GM21367 (cell line): ENCODE measurements around the gene HIPK2.
"Not testable (repeated sequence)": the region's sequence is repeated elsewhere in the genome, so short reads cannot be mapped to it uniquely, and the experiment has no call there.

ENCODE experiments used
- ATAC-seq: cut with Tn5 transposase; IDR thresholded peaks from one replicate; pipeline ENCODE4 v1.9.1; 2021; ENCODE audit not compliant: unreplicated experiment

The HIPK2 gene

DNA sequence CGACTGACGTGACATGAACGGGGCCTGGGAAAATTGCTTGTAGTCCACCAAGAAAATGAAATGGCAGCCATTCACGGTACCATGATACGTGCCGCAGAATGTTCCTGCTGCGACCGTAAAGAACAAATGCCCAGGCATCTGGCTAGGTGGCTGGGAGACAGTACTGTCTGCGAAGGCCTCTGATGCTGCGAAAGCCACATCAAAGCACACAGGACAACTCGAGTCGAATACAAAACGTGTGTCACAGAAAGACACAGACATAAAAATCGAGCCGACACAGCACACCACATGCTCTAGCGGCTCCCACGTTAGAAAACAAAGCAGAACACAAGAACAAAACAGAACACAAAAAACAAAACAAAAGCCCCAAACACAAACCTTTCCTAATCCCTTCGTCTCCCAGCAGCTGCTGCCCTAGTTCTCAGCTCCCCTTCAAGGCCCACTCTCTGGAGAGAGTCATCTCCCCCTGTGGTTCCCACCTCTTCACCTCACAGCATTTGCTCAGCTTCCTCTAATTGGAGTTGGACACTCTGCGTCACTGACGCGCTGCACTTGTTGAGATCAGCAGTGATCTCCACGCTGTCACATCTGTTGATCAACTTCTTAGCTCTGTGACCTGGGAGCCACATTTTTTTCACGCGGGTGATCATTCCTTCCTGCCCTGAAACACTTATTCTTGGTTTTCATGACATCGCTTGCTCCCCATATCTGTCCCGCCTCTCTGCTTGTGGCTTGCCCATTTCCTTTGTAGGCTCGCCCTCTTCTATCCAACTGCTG, 142.1 kb downstream of the HIPK2 start:
- ATAC-seq = no peak

DNA sequence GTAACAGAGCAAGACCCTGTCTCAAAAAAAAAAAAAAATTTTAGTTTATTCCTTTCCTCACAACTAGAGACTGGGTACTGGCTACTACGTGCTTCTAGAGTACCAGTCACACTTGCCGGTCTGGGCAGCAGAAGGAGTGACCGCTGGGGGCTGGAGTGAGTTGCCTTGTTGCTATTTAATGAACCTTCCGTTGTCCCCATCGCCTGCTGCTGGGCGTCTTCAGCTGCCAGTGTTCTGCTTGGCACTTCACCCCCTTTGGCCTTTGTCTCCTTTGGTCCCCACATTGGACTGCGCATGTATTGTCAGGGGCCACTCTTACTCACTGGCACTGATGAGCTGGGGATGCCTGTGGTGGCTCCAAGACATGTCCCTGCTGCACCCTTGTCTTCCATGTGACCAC, 143.7 kb downstream of the HIPK2 start:
- ATAC-seq = no peak

DNA sequence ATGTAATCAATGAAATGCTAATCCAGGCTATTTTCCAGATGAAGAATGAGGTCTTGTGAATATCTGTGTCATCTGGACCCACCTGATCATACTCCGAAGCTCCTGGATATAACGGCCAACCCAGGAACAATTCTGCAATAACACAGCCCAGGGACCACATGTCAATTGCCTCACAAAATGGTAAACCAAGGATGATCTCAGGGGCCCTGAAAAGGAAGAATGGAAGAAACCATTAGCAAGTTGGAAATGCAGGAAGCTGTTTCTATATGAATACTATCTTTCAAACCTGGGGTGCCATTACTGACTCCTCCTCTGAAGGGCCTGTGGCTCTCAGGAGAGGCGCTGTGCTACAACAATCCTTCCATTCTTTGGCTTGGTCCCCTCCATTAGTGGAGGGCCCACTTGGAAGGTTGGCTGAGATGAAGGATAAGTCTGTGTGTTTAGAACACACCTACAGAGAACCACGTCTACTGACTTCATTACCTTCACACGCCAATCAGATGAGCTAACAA, 146.2 kb downstream of the HIPK2 start:
- no peak for ATAC-seq

DNA sequence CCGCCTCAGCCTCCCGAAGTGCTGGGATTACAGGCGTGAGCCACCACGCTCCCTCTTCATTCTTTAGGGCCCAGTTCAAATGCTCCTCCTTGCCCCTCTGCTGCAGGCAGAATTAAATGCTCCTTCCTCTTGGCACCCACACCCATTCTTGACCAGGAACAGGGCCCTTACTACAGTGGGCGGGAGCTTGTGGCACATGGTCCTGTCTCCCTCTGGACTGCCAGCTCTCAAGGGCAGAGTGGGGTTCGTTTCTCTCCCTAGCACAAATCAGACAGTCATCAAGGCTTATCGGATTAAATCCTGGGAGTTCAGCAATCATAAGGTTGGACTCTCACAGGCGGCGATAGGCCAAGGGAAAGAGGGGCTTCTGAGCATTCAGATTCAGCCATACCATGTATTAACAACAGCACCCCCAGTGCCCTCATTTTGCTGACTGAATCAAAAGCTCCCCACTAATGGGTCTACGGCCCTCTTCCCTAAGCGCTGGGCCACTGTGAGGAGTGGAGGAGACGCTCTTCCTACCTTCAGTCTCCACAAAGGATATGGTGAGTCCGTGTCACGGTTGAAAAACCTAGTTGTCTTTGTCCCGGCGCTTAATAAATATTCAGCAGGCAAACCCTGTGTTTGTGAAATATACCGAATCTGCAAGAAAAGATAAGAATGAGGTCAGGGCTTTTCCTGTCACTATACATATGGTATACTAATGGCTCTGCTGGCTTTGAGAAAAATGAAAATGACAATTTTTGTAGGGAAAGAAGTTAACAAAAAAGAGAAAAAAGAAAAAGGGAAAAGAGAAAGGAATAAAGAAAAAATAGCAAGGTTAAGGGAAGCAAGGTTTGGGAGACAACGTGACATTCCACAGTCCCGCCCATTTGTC, 146.9 kb downstream of the HIPK2 start:
- no peak for ATAC-seq

GRCh38 chr7:139629392-139630082, 148.3 kb downstream of the HIPK2 start:
- ATAC-seq = no peak

GRCh38 chr7:139627831-139628230, 150.0 kb downstream of the HIPK2 start:
- no peak for ATAC-seq

DNA sequence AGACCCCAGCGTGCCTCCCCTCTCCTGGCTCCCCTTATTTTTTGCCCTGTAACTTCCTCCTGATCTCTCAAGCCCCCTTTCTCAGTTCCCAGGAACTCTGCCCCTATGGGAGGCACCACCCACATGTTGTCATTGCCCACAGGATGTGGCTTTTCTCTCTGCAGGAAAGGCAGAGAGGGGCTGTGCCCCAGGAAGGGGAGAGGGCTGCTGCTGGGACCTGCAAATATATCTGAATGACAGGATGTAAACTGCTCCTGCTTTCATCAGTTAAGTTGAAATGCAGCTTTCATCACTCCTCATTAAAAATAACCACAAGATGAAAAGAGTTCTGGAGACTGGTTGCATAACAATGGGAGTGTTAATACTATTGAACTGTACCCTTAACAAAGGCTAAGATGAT, 151.0 kb downstream of the HIPK2 start:
- no peak for ATAC-seq

DNA sequence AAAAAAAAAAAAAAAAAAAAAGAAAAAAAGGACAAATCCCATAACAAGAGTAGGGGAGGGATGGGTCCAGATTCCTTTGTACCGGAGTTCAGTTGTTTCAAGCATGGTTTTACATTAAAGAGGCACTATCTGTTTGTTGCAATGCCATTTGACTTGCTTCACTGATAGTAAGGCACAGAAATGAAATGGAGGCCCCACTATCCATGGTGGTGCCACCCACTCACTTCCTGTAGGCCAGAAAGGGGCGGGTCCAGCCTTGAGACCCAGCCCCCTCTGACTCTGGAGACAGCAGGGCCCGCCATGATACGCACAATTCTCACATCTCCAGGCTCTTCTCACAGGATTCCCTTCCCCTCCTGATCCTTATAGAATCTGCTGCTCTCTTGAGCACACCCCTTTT, 154.3 kb downstream of the HIPK2 start:
- no peak for ATAC-seq

GRCh38 chr7:139620676-139621344, 157.0 kb downstream of the HIPK2 start:
- no peak for ATAC-seq

GRCh38 chr7:139619367-139619657, 158.5 kb downstream of the HIPK2 start:
- ATAC-seq = no peak

- no peak for ATAC-seq
These were observed 159.1 kb downstream of the HIPK2 start for GRCh38 chr7:139618482-139619366.

GRCh38 chr7:139617074-139617473, 160.7 kb downstream of the HIPK2 start:
- no peak for ATAC-seq

GRCh38 chr7:139614886-139615285, 162.9 kb downstream of the HIPK2 start:
- no peak for ATAC-seq

DNA sequence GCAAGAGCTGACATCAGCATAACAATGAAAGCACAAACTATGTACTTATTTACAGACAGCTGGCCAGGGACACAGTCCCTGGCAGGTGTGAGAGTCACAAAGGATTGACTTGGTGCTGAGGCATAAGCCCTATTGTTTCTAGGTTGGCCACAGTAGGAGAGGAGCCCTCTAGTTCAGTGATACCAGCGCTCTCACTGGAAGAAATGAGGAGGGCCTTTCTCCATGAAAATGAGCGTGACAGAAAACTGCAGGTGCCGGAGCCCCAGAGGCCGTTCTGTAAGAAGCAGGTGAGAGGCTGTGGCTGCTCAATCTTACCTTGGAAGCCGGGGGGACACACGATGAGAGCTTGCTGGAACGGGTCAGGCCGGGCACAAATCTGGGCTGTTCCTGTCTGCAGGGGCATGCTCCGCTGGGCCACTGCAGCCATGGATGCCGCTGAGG, 163.8 kb downstream of the HIPK2 start:
- no peak for ATAC-seq

GRCh38 chr7:139611556-139611955, 166.2 kb downstream of the HIPK2 start:
- not testable (repeated sequence) for ATAC-seq

DNA sequence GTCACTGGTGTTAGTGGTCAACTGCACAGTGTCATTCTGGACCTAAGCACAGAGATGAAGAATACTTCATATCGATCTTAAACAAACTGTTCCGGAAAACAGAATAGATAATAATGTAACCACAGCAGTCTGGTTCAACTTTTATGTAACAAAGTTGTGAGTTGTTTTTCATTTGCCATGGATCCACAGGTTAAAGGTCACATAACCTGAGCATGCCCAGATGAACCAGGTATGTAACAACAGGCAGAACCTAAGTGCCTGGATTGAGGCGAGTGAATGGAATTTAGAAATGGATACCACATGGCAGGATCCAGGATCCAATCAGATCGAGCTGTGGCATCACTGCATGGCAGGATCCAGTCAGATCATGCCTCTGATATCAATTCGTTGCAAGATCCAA, 167.2 kb downstream of the HIPK2 start:
- ATAC-seq = no peak

- ATAC-seq = no peak
These were observed 173.9 kb downstream of the HIPK2 start for GRCh38 chr7:139603896-139604295.

DNA sequence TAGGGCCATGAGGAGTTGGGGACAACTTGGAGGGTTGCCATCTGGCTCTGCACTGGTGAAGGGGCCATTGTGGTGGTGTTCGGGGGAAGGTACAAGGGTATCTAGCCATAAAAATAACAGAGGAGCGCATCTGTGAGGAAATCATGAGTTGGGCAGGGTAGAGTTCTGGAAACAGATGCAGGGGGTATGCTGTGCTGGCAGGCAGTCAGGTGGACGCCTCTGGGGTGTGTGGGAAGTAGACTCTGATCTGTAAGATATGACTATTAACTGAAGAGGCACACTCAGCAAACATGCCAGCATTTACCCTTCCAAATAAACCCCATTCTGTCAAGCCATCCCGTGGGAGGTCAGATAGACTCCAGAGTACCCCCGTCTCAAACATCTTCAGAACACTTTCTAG, 174.5 kb downstream of the HIPK2 start:
- ATAC-seq = no peak

DNA sequence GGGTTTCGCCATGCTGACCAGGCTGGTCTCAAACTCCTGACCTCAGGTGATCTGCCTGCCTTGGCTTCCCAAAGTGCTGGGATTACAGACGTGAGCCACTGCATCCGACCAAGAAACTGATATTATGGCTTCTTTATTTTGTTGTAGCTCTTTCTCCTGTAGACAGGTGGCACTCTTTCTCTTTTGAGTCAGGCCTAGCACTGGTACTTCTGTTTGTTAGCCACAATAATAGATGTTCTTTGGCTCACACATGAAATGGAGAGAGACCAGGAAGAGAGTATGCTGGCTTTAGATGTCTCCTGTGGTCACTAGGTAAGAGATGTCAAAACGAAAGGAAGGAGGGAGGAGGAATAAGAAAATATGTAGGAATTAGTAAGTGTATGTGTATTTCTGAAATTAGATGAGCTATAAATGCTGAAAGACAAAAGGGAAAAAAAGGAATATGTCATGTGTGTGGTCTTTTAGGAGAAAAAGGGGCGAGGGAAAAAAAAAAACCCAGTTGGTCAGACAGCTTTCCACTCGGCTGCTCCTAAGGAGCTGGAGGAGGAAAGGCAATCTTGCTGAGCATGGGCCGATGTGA, 175.6 kb downstream of the HIPK2 start:
- no peak for ATAC-seq

GRCh38 chr7:139601176-139601575, 176.6 kb downstream of the HIPK2 start:
- no peak for ATAC-seq
